Gastrocnemius medialis (tissue), 4 donors: Measurements from ENCODE around the gene CCDC47.

Source experiments
- POLR2A ChIP-seq, 2 donors: fragments of 450-650 bp; IDR thresholded peaks; one replicate each; pipeline ENCODE4 v1.6.1; 2017; ENCODE audit warnings: antibody characterized with exemption in 2 of 2, mild to moderate bottlenecking in 2 of 2, moderate library complexity in 2 of 2
- TF ChIP-seq, protein P1 (sequence below), 5 experiments: fragments of 450-650 bp in 3 of 5; fragments of 200-600 bp in 2 of 5; sonication (generic) in 2 of 5; IDR thresholded peaks in 4 of 5; conservative IDR thresholded peaks in 1 of 5; 1 replicate in 4 of 5; 2 replicates in 1 of 5; pipeline ENCODE4 v1.5.1; 2016 to 2019; ENCODE audit warnings: antibody characterized with exemption in 5 of 5, mild to moderate bottlenecking in 3 of 5, moderate library complexity in 3 of 5

- TF ChIP-seq, protein P1, sequence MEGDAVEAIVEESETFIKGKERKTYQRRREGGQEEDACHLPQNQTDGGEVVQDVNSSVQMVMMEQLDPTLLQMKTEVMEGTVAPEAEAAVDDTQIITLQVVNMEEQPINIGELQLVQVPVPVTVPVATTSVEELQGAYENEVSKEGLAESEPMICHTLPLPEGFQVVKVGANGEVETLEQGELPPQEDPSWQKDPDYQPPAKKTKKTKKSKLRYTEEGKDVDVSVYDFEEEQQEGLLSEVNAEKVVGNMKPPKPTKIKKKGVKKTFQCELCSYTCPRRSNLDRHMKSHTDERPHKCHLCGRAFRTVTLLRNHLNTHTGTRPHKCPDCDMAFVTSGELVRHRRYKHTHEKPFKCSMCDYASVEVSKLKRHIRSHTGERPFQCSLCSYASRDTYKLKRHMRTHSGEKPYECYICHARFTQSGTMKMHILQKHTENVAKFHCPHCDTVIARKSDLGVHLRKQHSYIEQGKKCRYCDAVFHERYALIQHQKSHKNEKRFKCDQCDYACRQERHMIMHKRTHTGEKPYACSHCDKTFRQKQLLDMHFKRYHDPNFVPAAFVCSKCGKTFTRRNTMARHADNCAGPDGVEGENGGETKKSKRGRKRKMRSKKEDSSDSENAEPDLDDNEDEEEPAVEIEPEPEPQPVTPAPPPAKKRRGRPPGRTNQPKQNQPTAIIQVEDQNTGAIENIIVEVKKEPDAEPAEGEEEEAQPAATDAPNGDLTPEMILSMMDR (IDR thresholded peaks at IDR 0.05 in 4 of 5, conservative IDR thresholded peaks at IDR 0.05 in 1 of 5): no peak
- no peak for TF ChIP-seq POLR2A (IDR thresholded peaks at IDR 0.05)
Observed at GRCh38 chr17:63816123-63816522, 42.7 kb upstream of the CCDC47 start.
